ENCODE data around the gene NPR1. TPM values are rescaled to one million over a fixed set of nuclear protein-coding genes. Genes with fewer than 3 reads are reported as not detected.
A peak's percentile ranks its signal among the peaks of the same experiment; 100 is the strongest.

The NPR1 gene
- total and polyA plus RNA-seq, 2 of the 4 experiments (the other 2 are of a cell fraction) = 0.02 TPM; not detected in 1

DNA sequence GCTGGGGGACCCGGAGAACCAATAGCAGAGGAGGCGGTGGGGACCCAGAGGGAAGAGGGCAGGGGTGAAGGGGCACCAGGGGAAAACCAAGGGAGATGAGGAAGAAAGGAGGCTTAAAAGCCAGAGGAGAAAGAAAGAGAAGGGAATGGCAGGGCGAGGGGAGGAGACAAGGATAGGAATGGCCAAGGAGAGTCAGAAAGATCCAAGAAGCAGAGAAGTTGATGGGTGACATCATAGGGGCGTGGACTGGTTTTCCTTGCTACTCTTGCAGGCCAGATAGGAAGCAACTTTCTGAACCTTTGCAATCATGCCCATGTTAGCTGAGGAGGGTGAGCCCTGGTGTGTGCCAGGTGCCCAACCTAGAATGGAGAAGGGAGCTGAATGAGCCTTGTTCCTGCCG, 5.4 kb downstream of the NPR1 start:
- BruUV-seq (replicated peaks) = no TSS peak
- Histone ChIP-seq H2BK5ac (ENCODE audit: low read depth, low read length, poor library complexity, severe bottlenecking) (no peak overlapping the region), H3K4me2 (ENCODE audit: low read depth, low read length) (no peak overlapping the region), H3K9me3 (ENCODE audit: control insufficient read depth, insufficient read depth, low read length) (no peaks in the 10 kb centered on the region), H2AK9ac (replicated peaks; ENCODE audit: low read depth, low read length, poor library complexity) (no peak overlapping the region), H2BK15ac (ENCODE audit: low read depth, low read length) (no peak overlapping the region), H3K9ac (ENCODE audit: low read depth, low read length) (no peak overlapping the region), H3K14ac (replicated peaks; ENCODE audit: low read depth, low read length) (no peak overlapping the region), H3K79me1 (ENCODE audit: low read depth in 1 of 2, low read length in 2 of 2) (no peaks in the 10 kb centered on the region), H4K5ac (ENCODE audit: low read depth, low read length) (no peak overlapping the region), H4K91ac (ENCODE audit: insufficient read depth, low read depth, low read length) (no peak overlapping the region), H4K8ac (ENCODE audit: low read depth in 2 of 2, low read length in 2 of 2) (no peak overlapping the region), H2AFZ (replicated peaks; ENCODE audit: low read length, poor library complexity) (no peak overlapping the region), H2BK20ac (ENCODE audit: low read depth, low read length) (no peak overlapping the region), H3K27me3 (ENCODE audit: control insufficient read depth, insufficient read depth, low read length) (peaks cover 62% of the 10 kb centered on the region), H3K36me3 (ENCODE audit: control insufficient read depth, insufficient read depth, low read length) (no peaks in the 10 kb centered on the region), H2BK120ac (ENCODE audit: low read depth, low read length) (no peak overlapping the region), H3K56ac (ENCODE audit: extremely low read depth, insufficient read depth, low read length) (no peak overlapping the region), H3K27ac (ENCODE audit: insufficient read depth, low read length) (no peak overlapping the region), H4K20me1 (ENCODE audit: insufficient read depth, low read length) (no peaks in the 10 kb centered on the region; the same call in 1 of the 2 replicates), H3K23ac (ENCODE audit: low read depth, low read length) (no peak overlapping the region), H2AK5ac (ENCODE audit: low read depth, low read length) (no peak overlapping the region), H3K4me1 (ENCODE audit: control insufficient read depth, insufficient read depth, low read length) (peaks cover 2% of the 10 kb centered on the region; the same call in 1 of the 2 replicates), H3K4ac (ENCODE audit: low read depth, low read length) (no peak overlapping the region), H3K18ac (ENCODE audit: low read depth, low read length) (no peak overlapping the region), H3K4me3 (ENCODE audit: insufficient read depth, low read depth, low read length) (no peak overlapping the region), H3K9me1 (ENCODE audit: insufficient read depth, low read length) (no peaks in the 10 kb centered on the region)
- no peak for ATAC-seq (ENCODE audit: low read depth)
- ChIA-PET CTCF (interaction anchor here (0.6 kb wide), 1 partner anchor 311 kb away, joined by 3 read pairs; no protein-coding TSS in a partner anchor), POLR2A (ENCODE audit: unreplicated experiment) (interaction anchor here (0.7 kb wide), 1 partner anchor 52 kb away, joined by 3 read pairs; no protein-coding TSS in a partner anchor)
- intact Hi-C loops (cut with micrococcal nuclease) = no loop called here
- no peak for TF ChIP-seq RAD21 (IDR thresholded peaks at IDR 0.05; ENCODE audit: low read length)
- TF ChIP-seq MXI1 (IDR thresholded peaks at IDR 0.05; ENCODE audit: borderline replicate concordance, low read depth, low read length) = no peak
- TF ChIP-seq, protein P1, sequence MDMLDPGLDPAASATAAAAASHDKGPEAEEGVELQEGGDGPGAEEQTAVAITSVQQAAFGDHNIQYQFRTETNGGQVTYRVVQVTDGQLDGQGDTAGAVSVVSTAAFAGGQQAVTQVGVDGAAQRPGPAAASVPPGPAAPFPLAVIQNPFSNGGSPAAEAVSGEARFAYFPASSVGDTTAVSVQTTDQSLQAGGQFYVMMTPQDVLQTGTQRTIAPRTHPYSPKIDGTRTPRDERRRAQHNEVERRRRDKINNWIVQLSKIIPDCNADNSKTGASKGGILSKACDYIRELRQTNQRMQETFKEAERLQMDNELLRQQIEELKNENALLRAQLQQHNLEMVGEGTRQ (IDR thresholded peaks at IDR 0.05; ENCODE audit: low read depth, low read length) = no peak
- TF ChIP-seq NFE2L2 (IDR thresholded peaks at IDR 0.05; ENCODE audit: low read depth, low read length) = no peak
- TF ChIP-seq RCOR1 (IDR thresholded peaks at IDR 0.05; ENCODE audit: insufficient replicate concordance, low read length) = no peak
- TF ChIP-seq, protein P2, sequence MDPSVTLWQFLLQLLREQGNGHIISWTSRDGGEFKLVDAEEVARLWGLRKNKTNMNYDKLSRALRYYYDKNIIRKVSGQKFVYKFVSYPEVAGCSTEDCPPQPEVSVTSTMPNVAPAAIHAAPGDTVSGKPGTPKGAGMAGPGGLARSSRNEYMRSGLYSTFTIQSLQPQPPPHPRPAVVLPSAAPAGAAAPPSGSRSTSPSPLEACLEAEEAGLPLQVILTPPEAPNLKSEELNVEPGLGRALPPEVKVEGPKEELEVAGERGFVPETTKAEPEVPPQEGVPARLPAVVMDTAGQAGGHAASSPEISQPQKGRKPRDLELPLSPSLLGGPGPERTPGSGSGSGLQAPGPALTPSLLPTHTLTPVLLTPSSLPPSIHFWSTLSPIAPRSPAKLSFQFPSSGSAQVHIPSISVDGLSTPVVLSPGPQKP (IDR thresholded peaks at IDR 0.05; ENCODE audit: borderline replicate concordance, low read depth, low read length) = no peak
- no peak for TF ChIP-seq MAFK (IDR thresholded peaks at IDR 0.05; ENCODE audit: low read depth, low read length)
- TF ChIP-seq FOS (IDR thresholded peaks at IDR 0.05; ENCODE audit: low read depth, low read length) = no peak
- TF ChIP-seq POLR2A (IDR thresholded peaks at IDR 0.05; ENCODE audit: low read depth, low read length) = no peak
- no peak for TF ChIP-seq BHLHE40 (IDR thresholded peaks at IDR 0.05; ENCODE audit: low read depth, low read length)
- no peak for TF ChIP-seq CHD1 (IDR thresholded peaks at IDR 0.05; ENCODE audit: low read depth, low read length)
- TF ChIP-seq, protein P3, sequence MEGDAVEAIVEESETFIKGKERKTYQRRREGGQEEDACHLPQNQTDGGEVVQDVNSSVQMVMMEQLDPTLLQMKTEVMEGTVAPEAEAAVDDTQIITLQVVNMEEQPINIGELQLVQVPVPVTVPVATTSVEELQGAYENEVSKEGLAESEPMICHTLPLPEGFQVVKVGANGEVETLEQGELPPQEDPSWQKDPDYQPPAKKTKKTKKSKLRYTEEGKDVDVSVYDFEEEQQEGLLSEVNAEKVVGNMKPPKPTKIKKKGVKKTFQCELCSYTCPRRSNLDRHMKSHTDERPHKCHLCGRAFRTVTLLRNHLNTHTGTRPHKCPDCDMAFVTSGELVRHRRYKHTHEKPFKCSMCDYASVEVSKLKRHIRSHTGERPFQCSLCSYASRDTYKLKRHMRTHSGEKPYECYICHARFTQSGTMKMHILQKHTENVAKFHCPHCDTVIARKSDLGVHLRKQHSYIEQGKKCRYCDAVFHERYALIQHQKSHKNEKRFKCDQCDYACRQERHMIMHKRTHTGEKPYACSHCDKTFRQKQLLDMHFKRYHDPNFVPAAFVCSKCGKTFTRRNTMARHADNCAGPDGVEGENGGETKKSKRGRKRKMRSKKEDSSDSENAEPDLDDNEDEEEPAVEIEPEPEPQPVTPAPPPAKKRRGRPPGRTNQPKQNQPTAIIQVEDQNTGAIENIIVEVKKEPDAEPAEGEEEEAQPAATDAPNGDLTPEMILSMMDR (conservative IDR thresholded peaks at IDR 0.05; ENCODE audit: low read depth, low read length) = no peak
- TF ChIP-seq RFX5 (IDR thresholded peaks at IDR 0.05; ENCODE audit: low read depth, low read length) = no peak
- TF ChIP-seq CEBPB (IDR thresholded peaks at IDR 0.05; ENCODE audit: low read depth, low read length) = no peak
- no peak for TF ChIP-seq MAZ (IDR thresholded peaks at IDR 0.05; ENCODE audit: borderline replicate concordance, low read depth, low read length)
- 64% methylated on average over 3 of the region's 5 CpGs; no CpG with 5 or more reads in 1 of the 2 experiments for WGBS, 2 experiments (ENCODE audit: extremely low coverage in 2 of 2, insufficient read length in 1 of 2)
- dilution Hi-C loops (cut with HindIII; ENCODE audit: low sequenced_read_pairs, unreplicated experiment) = no loop called here
- DNase-seq = peak; percentile 31
- in situ Hi-C loops (cut with MboI; ENCODE audit: low sequenced_read_pairs) = no loop called here
